Measurements from ENCODE around the gene SPPL2B. TPM values are rescaled to one million over a fixed set of nuclear protein-coding genes. Genes with fewer than 3 reads are reported as not detected.
A peak's percentile ranks its signal among the peaks of the same experiment; 100 is the strongest.

SPPL2B gene
- total RNA-seq, 6 donors from 2014 or later = 38.3 to 268 (median 61.7) TPM

GRCh38 chr19:2385053-2385721 lies 56.7 kb downstream of the SPPL2B start:
- no peaks in the 10 kb centered on the region for H3K27me3 ChIP-seq
- peak in 1 of 2 donors; percentile 27 for ATAC-seq (ENCODE audit: low FRiP score in 2 of 2)
- TF ChIP-seq POLR2AphosphoS5 (IDR thresholded peaks at IDR 0.05) = no peak
- TF ChIP-seq POLR2A (IDR thresholded peaks at IDR 0.05) = no peak
- TF ChIP-seq CTCF (IDR thresholded peaks at IDR 0.05) = no peak
- TF ChIP-seq EP300 (IDR thresholded peaks at IDR 0.05) = no peak

GRCh38 chr19:2387367-2388288 lies 59.1 kb downstream of the SPPL2B start:
- ATAC-seq (ENCODE audit: low FRiP score in 2 of 2) = no peak
- Histone ChIP-seq H3K27ac (no peak overlapping the region), H3K4me1 (peaks cover 0 to 13% (median 2%) of the 10 kb centered on the region in 4 donors), H3K4me3 (no peak overlapping the region), H3K9me3 (no peaks in the 10 kb centered on the region), H3K27me3 (no peaks in the 10 kb centered on the region), H3K36me3 (no peaks in the 10 kb centered on the region)
- WGBS, 2 donors = 71 to 77% methylated on average over 20 of the region's 20 CpGs
- no peak for TF ChIP-seq POLR2AphosphoS5 (IDR thresholded peaks at IDR 0.05)
- TF ChIP-seq POLR2A (IDR thresholded peaks at IDR 0.05) = no peak
- no peak for TF ChIP-seq CTCF (IDR thresholded peaks at IDR 0.05)
- no peak for TF ChIP-seq EP300 (IDR thresholded peaks at IDR 0.05)
- no peak for DNase-seq

More at GRCh38 chr19:2385053-2385721, 56.7 kb downstream of the SPPL2B start:
- Histone ChIP-seq H3K4me3 (no peak overlapping the region), H3K4me1 (peaks cover 0 to 8% (median 2%) of the 10 kb centered on the region in 4 donors), H3K9me3 (peaks cover 0 to 7% (median 3%) of the 10 kb centered on the region in 4 donors), H3K36me3 (no peaks in the 10 kb centered on the region), H3K27ac (no peak overlapping the region)
- DNase-seq = peak; percentile 30 to 61
- WGBS, 2 donors = 42 to 54% methylated on average over 14 to 19 of the region's 37 CpGs

GRCh38 chr19:2389594-2389993 lies 61.1 kb downstream of the SPPL2B start:
- DNase-seq (no peak), ATAC-seq (ENCODE audit: low FRiP score in 2 of 2) (no peak)
- Histone ChIP-seq H3K36me3 (no peaks in the 10 kb centered on the region), H3K27ac (no peak overlapping the region), H3K27me3 (no peaks in the 10 kb centered on the region), H3K4me3 (no peak overlapping the region), H3K4me1 (peaks cover 0 to 13% (median 2%) of the 10 kb centered on the region in 4 donors), H3K9me3 (no peaks in the 10 kb centered on the region)
- no peak for TF ChIP-seq CTCF (IDR thresholded peaks at IDR 0.05)
- TF ChIP-seq POLR2AphosphoS5 (IDR thresholded peaks at IDR 0.05) = no peak
- TF ChIP-seq EP300 (IDR thresholded peaks at IDR 0.05) = no peak
- no peak for TF ChIP-seq POLR2A (IDR thresholded peaks at IDR 0.05)
- 82 to 88% methylated on average over 18 to 21 of the region's 21 CpGs for WGBS, 2 donors

GRCh38 chr19:2391118-2391725 lies 62.7 kb downstream of the SPPL2B start:
- H3K27ac ChIP-seq = no peak overlapping the region
- TF ChIP-seq CTCF (IDR thresholded peaks at IDR 0.05) (peak; percentile 68 to 73 (median 72)), POLR2AphosphoS5 (IDR thresholded peaks at IDR 0.05) (no peak), EP300 (IDR thresholded peaks at IDR 0.05) (no peak), POLR2A (IDR thresholded peaks at IDR 0.05) (no peak)
- DNase-seq = peak in 1 of 2 donors; percentile 31
- no peaks in the 10 kb centered on the region for H3K27me3 ChIP-seq
- WGBS, 2 donors = 5 to 7% methylated on average over 10 of the region's 10 CpGs
- no peaks in the 10 kb centered on the region for H3K36me3 ChIP-seq
- peaks cover 0 to 5% (median 0%) of the 10 kb centered on the region in 4 donors for H3K4me1 ChIP-seq
- no peak overlapping the region for H3K4me3 ChIP-seq
- peak; percentile 64 to 83 for ATAC-seq (ENCODE audit: low FRiP score in 2 of 2)
- no peaks in the 10 kb centered on the region for H3K9me3 ChIP-seq

All from upper lobe of left lung (tissue), 6 donors.